Measurements from ENCODE around the gene SNRNP70.
"Not testable (repeated sequence)": the region's sequence is repeated elsewhere in the genome, so short reads cannot be mapped to it uniquely, and the experiment has no call there.

SNRNP70 gene

GRCh38 chr19:49064768-49065611 lies 20.3 kb upstream of the SNRNP70 start, which contains the start of gene NTF4:
Gene NTF4, minus strand, starts transcription at chr19:49064818. Its CDS starts 2,821 bp downstream, at chr19:49061997.
- DNase-seq (ENCODE audit: low spot score): no peak

- DNase-seq (ENCODE audit: low spot score): no peak
Measured at GRCh38 chr19:49065905-49066512, 19.2 kb upstream of the SNRNP70 start.

GRCh38 chr19:49067554-49067953 lies 17.7 kb upstream of the SNRNP70 start:
- DNase-seq (ENCODE audit: low spot score): no peak

- no peak for DNase-seq (ENCODE audit: low spot score)
Measured at GRCh38 chr19:49069026-49069425, 16.2 kb upstream of the SNRNP70 start.

- no peak for DNase-seq (ENCODE audit: low spot score)
Measured at GRCh38 chr19:49070416-49070815, 14.8 kb upstream of the SNRNP70 start.

GRCh38 chr19:49071860-49072547 lies 13.2 kb upstream of the SNRNP70 start:
- DNase-seq (ENCODE audit: low spot score): no peak

GRCh38 chr19:49073514-49074378 lies 11.5 kb upstream of the SNRNP70 start:
- DNase-seq (ENCODE audit: low spot score): no peak

GRCh38 chr19:49074869-49075268 lies 10.4 kb upstream of the SNRNP70 start:
- DNase-seq (ENCODE audit: low spot score): not testable (repeated sequence)

GRCh38 chr19:49080392-49080791 lies 4.9 kb upstream of the SNRNP70 start:
- no peak for DNase-seq (ENCODE audit: low spot score)

GRCh38 chr19:49081273-49081672 lies 4.0 kb upstream of the SNRNP70 start:
- DNase-seq (ENCODE audit: low spot score): no peak

GRCh38 chr19:49084206-49085019 lies 838 bp upstream of the SNRNP70 start:
- no peak for DNase-seq (ENCODE audit: low spot score)

- DNase-seq (ENCODE audit: low spot score): no peak
Measured at GRCh38 chr19:49085868-49086232, 599 bp downstream of the SNRNP70 start.

- DNase-seq (ENCODE audit: low spot score): no peak
Measured at GRCh38 chr19:49086296-49086695, 1.0 kb downstream of the SNRNP70 start.

- DNase-seq (ENCODE audit: low spot score): no peak
Measured at GRCh38 chr19:49091391-49092038, 6.3 kb downstream of the SNRNP70 start.

- no peak for DNase-seq (ENCODE audit: low spot score)
Measured at GRCh38 chr19:49092686-49093085, 7.4 kb downstream of the SNRNP70 start.

GRCh38 chr19:49094505-49095482 lies 9.5 kb downstream of the SNRNP70 start:
- DNase-seq (ENCODE audit: low spot score): no peak

GRCh38 chr19:49097453-49098288 lies 12.4 kb downstream of the SNRNP70 start:
- peak; percentile 62 for DNase-seq (ENCODE audit: low spot score)

GRCh38 chr19:49098795-49099194 lies 13.5 kb downstream of the SNRNP70 start:
- DNase-seq (ENCODE audit: low spot score): no peak
